ENCODE results near the gene SAFB.
A peak's percentile ranks its signal among the peaks of the same experiment; 100 is the strongest.

SAFB gene

GRCh38 chr19:5621311-5621944 is 1.5 kb upstream of the SAFB start:
- peak overlapping the region; percentile 99 for H3K4me3 ChIP-seq (ENCODE audit: low read depth, low read length)
- TF ChIP-seq, protein P1, sequence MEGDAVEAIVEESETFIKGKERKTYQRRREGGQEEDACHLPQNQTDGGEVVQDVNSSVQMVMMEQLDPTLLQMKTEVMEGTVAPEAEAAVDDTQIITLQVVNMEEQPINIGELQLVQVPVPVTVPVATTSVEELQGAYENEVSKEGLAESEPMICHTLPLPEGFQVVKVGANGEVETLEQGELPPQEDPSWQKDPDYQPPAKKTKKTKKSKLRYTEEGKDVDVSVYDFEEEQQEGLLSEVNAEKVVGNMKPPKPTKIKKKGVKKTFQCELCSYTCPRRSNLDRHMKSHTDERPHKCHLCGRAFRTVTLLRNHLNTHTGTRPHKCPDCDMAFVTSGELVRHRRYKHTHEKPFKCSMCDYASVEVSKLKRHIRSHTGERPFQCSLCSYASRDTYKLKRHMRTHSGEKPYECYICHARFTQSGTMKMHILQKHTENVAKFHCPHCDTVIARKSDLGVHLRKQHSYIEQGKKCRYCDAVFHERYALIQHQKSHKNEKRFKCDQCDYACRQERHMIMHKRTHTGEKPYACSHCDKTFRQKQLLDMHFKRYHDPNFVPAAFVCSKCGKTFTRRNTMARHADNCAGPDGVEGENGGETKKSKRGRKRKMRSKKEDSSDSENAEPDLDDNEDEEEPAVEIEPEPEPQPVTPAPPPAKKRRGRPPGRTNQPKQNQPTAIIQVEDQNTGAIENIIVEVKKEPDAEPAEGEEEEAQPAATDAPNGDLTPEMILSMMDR (IDR thresholded peaks at IDR 0.05; ENCODE audit: low read depth, low read length) = no peak

DNA sequence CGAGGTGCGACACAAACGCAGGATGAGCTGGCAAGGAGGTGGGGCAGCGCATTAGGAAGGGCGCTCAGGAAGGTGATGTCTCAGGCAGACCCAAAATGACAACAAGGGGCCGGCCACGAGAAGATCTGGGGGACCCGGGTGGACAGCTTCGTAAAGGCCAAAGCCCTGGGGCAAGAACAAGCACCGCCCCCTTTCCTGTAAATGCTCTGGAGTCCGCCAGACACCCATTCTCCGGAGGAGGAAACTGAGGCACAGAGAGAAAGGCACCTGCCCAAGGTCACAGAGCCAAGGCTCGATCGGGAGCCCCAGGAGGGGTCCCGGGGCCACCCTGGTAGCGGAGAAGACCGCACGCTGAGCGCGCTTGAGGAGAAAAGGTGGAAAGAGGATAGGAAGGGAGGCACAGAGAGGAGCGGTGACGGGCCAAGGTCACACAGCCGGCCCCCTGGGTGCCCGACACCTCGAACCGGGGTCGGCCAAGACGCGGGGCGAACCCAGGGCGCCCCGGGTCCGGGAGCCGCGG is 878 bp upstream of the SAFB start:
- TF ChIP-seq, protein P1 (IDR thresholded peaks at IDR 0.05; ENCODE audit: low read depth, low read length) = no peak
- peak overlapping the region; percentile 99 for H3K4me3 ChIP-seq (ENCODE audit: low read depth, low read length)

- peak overlapping the region; percentile 99 for H3K4me3 ChIP-seq (ENCODE audit: low read depth, low read length)
- TF ChIP-seq, protein P1 (IDR thresholded peaks at IDR 0.05; ENCODE audit: low read depth, low read length) = no peak
Observed at GRCh38 chr19:5623397-5624017, 624 bp downstream of the SAFB start.

DNA sequence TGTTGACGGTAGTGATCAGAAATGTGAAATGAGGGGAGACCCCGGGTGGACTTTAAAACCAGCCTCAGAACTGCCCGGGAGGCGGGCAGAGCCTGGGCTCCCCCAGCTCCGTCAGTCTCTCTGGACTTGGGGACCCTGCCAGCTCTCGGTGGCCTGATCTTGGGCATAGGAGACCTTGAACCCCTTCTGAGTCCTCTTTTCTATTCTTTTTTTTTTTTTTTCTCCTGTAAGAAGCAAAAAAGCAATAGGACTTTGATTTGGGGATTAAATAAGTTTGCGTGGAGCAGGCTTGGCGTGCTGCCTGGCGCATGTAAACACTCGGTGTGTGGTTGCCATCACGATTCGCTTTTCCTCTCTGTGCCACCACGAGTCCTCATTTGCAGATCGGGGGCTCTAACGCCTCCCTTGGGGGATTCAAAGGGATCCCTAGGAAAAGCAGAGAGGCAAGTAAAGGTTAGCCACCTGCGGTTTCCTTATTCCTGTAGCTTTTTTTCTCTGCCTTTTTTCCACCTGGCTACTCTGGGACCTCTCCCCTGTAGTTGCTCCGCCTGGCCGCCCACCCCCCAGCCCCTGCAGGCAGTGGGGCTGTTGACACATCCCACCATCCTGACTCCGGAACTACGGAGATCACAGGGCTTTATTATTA is 1.3 kb downstream of the SAFB start:
- peak overlapping the region; percentile 99 for H3K4me3 ChIP-seq (ENCODE audit: low read depth, low read length)
- TF ChIP-seq, protein P1 (IDR thresholded peaks at IDR 0.05; ENCODE audit: low read depth, low read length) = no peak

DNA sequence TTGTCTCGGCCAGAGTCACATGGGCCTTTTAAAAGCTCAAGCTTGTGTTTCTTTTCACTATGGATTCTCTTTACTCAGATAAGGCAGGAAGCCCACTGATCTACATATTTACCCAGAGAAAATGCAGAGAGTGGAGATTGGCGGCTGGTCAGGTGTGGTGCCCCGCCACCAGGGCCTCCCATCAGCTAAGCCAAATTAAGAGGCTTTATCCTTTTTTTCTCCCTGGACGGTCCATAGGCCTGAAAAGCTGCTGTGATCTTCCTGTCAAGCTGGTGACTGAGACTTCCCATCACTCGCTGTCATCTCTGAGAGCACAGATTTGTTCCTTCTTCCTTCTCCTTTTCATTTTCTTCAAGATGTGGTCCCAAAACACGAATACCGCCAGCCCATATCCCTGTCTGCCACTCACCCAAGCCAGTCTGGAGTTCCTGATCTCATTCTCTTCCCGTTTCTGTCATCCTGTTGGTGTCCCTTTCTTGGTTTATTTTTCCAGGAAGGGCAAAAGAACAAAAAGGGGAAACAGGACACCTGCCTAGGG is 1.9 kb downstream of the SAFB start:
- H3K4me3 ChIP-seq (ENCODE audit: low read depth, low read length) = peak overlapping the region; percentile 99
- TF ChIP-seq, protein P1 (IDR thresholded peaks at IDR 0.05; ENCODE audit: low read depth, low read length) = no peak

DNA sequence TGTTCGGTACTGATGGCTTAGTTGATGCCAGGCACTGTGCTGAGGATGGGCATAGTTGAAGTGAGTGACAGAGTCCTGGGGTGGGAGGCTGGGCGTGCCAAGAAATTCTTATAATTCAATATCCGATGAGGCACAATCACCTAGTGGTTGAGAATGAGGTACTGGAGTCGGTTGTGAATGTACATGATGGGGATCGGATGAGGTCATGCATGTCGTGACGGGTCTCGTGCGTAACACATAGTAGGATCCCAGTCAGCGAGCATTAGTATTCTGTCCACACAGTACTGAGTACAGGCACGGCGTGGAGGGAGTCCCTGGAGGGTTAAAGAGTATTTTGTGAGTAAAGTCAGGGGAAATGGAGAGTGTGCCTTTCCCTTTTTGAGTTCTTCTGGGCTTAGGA is 2.8 kb downstream of the SAFB start:
- TF ChIP-seq, protein P1 (IDR thresholded peaks at IDR 0.05; ENCODE audit: low read depth, low read length) = no peak
- no peak overlapping the region for H3K4me3 ChIP-seq (ENCODE audit: low read depth, low read length)

Measured in WI38 (cell line).